Psoas muscle (tissue), 8 donors: Measurements from ENCODE around the gene PRKACB. TPM values are rescaled to one million over a fixed set of nuclear protein-coding genes. Genes with fewer than 3 reads are reported as not detected.

Source experiments
- ATAC-seq, 4 donors: fragments of 200-7000 bp; cut with Tn5 transposase; one replicate each; pipeline ENCODE4 v1.9.1; 2020; ENCODE audit warnings: moderate library complexity in 3 of 4, mild to moderate bottlenecking in 2 of 4
- DNase-seq, 2 donors: peaks; one replicate each; pipeline ENCODE4 v3.0.0-alpha.2; 2020
- H3K27ac ChIP-seq: fragments of 200-600 bp; one replicate; pipeline ENCODE4 v1.8.0; 2022
- H3K27me3 ChIP-seq, 3 donors: fragments of 200-600 bp in 1 of 3; one replicate each; pipeline versions ENCODE4 v1.6.1 to v1.8.0; 2013 to 2022; ENCODE audit warnings: low read length in 2 of 3, mild to moderate bottlenecking in 2 of 3, moderate library complexity in 1 of 3; ENCODE audit not compliant: insufficient read depth in 3 of 3
- H3K36me3 ChIP-seq, 2 donors: fragments of 200-600 bp in 1 of 2; one replicate each; pipeline versions ENCODE4 v1.6.1 to v1.8.0; 2013 to 2022; ENCODE audit warnings: low read depth in 1 of 2, mild to moderate bottlenecking in 1 of 2, moderate library complexity in 1 of 2; ENCODE audit not compliant: insufficient read depth in 1 of 2
- H3K4me1 ChIP-seq: fragments of 200-600 bp; one replicate; pipeline ENCODE4 v1.8.0; 2022
- H3K4me3 ChIP-seq: fragments of 200-600 bp; one replicate; pipeline ENCODE4 v1.8.0; 2022; ENCODE audit warnings: mild to moderate bottlenecking
- H3K9me3 ChIP-seq: fragments of 200-600 bp; one replicate; pipeline ENCODE4 v1.8.0; 2022
- CTCF ChIP-seq: fragments of 200-600 bp; IDR thresholded peaks from one replicate; pipeline ENCODE4 v1.8.0; 2022; ENCODE audit warnings: antibody characterized with exemption
- WGBS, 3 donors: extraction: QIAGEN DNeasy Blood & Tissue Kit; methylation state at CpG; one replicate each; pipeline versions ENCODE4 v1.1.6 to v1.1.7; 2013; 5-methylcytosine and 5-hydroxymethylcytosine counted together
- intact Hi-C, 2 donors: fragments of 100-400 bp; cut with DNase I; formaldehyde crosslinking; loops; one replicate each; pipeline versions ENCODE4 v1.11.0 to v1.14.2; 2022
- polyA plus RNA-seq, 3 donors: library from polyadenylated mRNA; stranded (reverse); fragments of 200-250 nt; gene quantifications; one replicate each; pipeline ENCODE4 v1.2.3, GENCODE V29; 2013
- total RNA-seq, 4 donors: library from RNA; stranded (reverse); fragmentation: NEBNext Ultra II Directional in 2 of 4; extraction: Animal tissue kit (Norgen Biotek cat#: 25700) in 2 of 4; gene quantifications; one replicate each; pipeline versions ENCODE4 v1.2.1 to v1.2.4, GENCODE V29; 2021 to 2023
- donor health status: healthy with polysubstance abuse.
- donor health status: DM: no; HTN: no; CAD: no; lungs with moderate emphysema.
- donor health status: Bipolar disorder and iron deficiency.
- donor health status: healthy.
- donor health status: DM: yes; HTN: yes; CAD: no.
- donor health status: DM: no; HTN: no; CAD: no.
- donor health status: DM: no; HTN: no; CAD: no.
- donor health status: DM: yes; HTN: yes; CAD: no.

PRKACB gene
- total and polyA plus RNA-seq, 7 donors = 2.6 to 24.5 (median 4.9) TPM

GRCh38 chr1:84162295-84162694 lies 18.2 kb downstream of the PRKACB start:
- H3K36me3 ChIP-seq = no peaks in the 10 kb centered on the region
- no peak overlapping the region for H3K4me3 ChIP-seq
- WGBS, 3 donors = 96 to 100% (median 98%) methylated on average over 2 of the region's 2 CpGs
- no peaks in the 10 kb centered on the region for H3K27me3 ChIP-seq
- no peak for TF ChIP-seq CTCF
- peaks cover 13% of the 10 kb centered on the region for H3K4me1 ChIP-seq
- no peak for DNase-seq
- no peak overlapping the region for H3K27ac ChIP-seq
- intact Hi-C loops = no loop called here
- ATAC-seq = no peak
- H3K9me3 ChIP-seq = no peaks in the 10 kb centered on the region

- no peaks in the 10 kb centered on the region for H3K27me3 ChIP-seq
- no peak for TF ChIP-seq CTCF
- ATAC-seq (no peak), DNase-seq (no peak)
- H3K27ac ChIP-seq = no peak overlapping the region
- intact Hi-C loops = no loop called here
- H3K4me3 ChIP-seq = no peak overlapping the region
- peaks cover 13% of the 10 kb centered on the region for H3K4me1 ChIP-seq
- H3K36me3 ChIP-seq = no peaks in the 10 kb centered on the region
- H3K9me3 ChIP-seq = no peaks in the 10 kb centered on the region
- WGBS, 3 donors = 85 to 91% (median 91%) methylated on average over 7 of the region's 7 CpGs
Measured at GRCh38 chr1:84163123-84163931, 19.3 kb downstream of the PRKACB start.

GRCh38 chr1:84164161-84164560 lies 20.1 kb downstream of the PRKACB start:
- WGBS, 3 donors = 76 to 79% (median 77%) methylated on average over 5 of the region's 5 CpGs
- Histone ChIP-seq H3K27ac (no peak overlapping the region), H3K27me3 (no peaks in the 10 kb centered on the region), H3K9me3 (no peaks in the 10 kb centered on the region), H3K4me1 (peaks cover 13% of the 10 kb centered on the region), H3K36me3 (no peaks in the 10 kb centered on the region), H3K4me3 (peak overlapping the region; percentile 23)
- ATAC-seq = no peak
- no peak for DNase-seq
- intact Hi-C loops = no loop called here
- no peak for TF ChIP-seq CTCF

- Histone ChIP-seq H3K27ac (no peak overlapping the region), H3K4me3 (peak overlapping the region; percentile 23), H3K9me3 (no peaks in the 10 kb centered on the region), H3K4me1 (peaks cover 13% of the 10 kb centered on the region), H3K36me3 (no peaks in the 10 kb centered on the region), H3K27me3 (no peaks in the 10 kb centered on the region)
- intact Hi-C loops = no loop called here
- no peak for TF ChIP-seq CTCF
- 71 to 77% (median 75%) methylated on average over 6 of the region's 6 CpGs for WGBS, 3 donors
- DNase-seq (no peak), ATAC-seq (no peak)
Measured at GRCh38 chr1:84164567-84165021, 20.5 kb downstream of the PRKACB start.
